Mesothelial cell of epicardium (in vitro differentiated cells): ENCODE data around the gene VPS45. TPM values are rescaled to one million over a fixed set of nuclear protein-coding genes. Genes with fewer than 3 reads are reported as not detected.
A peak's percentile ranks its signal among the peaks of the same experiment; 100 is the strongest.

ENCODE experiments used
- DNase-seq, 2 experiments: peaks; one replicate each; pipeline ENCODE4 v3.0.0; 2021; ENCODE audit warnings: low spot score in 2 of 2; ENCODE audit not compliant: unreplicated experiment in 2 of 2
- H3K27ac Mint-ChIP-seq: 2 replicates; pipeline ENCODE4 v1.8.0; 2021; ENCODE audit warnings: mixed read lengths
- H3K27me3 Mint-ChIP-seq: 2 replicates; pipeline ENCODE4 v1.8.0; 2021; ENCODE audit warnings: low read depth, mixed read lengths
- H3K36me3 Mint-ChIP-seq: 2 replicates; pipeline ENCODE4 v1.8.0; 2021; ENCODE audit warnings: mixed read lengths
- H3K4me1 Mint-ChIP-seq: 2 replicates; pipeline ENCODE4 v1.8.0; 2021; ENCODE audit warnings: mixed read lengths
- H3K4me3 Mint-ChIP-seq: 2 replicates; pipeline ENCODE4 v1.8.0; 2021; ENCODE audit warnings: mild to moderate bottlenecking, moderate library complexity, mixed read lengths
- H3K9me3 Mint-ChIP-seq: 2 replicates; pipeline ENCODE4 v1.8.0; 2021; ENCODE audit warnings: mixed read lengths
- CTCF ChIP-seq: fragments of 200-600 bp; sonication (generic); IDR thresholded peaks from one replicate; pipeline ENCODE4 v1.5.0; 2021; ENCODE audit warnings: antibody characterized with exemption; ENCODE audit not compliant: unreplicated experiment
- total RNA-seq: library from RNA; stranded (reverse); gene quantifications from 3 replicates; pipeline ENCODE4 v1.2.1, GENCODE V29; 2021

The VPS45 gene
- total RNA-seq, 1 donor from 2014 or later, result 56.5 TPM

DNA sequence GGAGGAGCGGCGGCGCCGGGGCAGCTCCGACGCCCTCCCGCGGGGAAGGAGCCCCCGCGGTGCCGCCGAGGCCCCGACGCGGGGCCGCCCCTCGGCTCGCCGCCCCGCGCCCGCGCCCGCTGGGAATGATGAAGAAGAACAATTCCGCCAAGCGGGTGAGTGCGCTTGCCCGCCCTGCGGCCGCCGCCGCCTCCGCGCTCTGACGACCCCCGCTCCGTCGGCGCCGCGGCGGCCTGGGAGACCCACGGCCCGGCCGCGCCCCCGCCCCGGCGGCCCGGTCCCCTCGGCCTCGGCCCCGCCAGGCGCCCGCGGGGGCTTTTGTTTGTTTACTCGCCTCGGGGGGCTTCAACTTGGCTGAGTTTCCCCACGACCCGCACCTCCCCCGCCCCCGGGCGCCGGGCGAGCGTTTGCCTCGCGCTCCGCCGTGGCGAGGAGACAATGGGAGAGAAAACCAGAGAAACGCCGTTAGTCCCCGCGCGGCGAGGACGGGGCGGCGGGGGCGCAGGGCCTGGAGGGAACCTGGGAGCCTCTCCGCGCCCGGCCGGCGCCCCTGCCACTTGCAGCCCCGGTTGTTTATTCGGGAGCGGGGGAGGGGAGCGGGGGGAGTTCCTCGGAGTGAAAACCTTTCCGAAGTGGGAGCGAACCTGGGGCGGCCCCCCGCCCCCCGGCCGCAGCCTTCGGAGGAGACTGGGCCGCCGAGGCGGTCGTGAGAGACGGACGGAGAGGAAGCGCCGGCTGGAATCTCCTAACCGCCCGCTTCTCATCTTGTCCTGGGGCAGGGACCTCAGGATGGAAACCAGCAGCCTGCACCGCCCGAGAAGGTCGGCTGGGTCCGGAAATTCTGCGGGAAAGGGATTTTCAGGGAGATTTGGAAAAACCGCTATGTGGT lies 82.8 kb downstream of the VPS45 start:
- Mint-ChIP-seq H3K4me1 (peaks cover 60% of the 10 kb centered on the region), H3K4me3 (peak overlapping the region; percentile 92), H3K27me3 (no peaks in the 10 kb centered on the region), H3K27ac (peak overlapping the region; percentile 93), H3K9me3 (no peaks in the 10 kb centered on the region), H3K36me3 (peaks cover 23% of the 10 kb centered on the region)
- no peak for TF ChIP-seq CTCF
- DNase-seq, result peak in 1 of 2 experiments; percentile 54

DNA sequence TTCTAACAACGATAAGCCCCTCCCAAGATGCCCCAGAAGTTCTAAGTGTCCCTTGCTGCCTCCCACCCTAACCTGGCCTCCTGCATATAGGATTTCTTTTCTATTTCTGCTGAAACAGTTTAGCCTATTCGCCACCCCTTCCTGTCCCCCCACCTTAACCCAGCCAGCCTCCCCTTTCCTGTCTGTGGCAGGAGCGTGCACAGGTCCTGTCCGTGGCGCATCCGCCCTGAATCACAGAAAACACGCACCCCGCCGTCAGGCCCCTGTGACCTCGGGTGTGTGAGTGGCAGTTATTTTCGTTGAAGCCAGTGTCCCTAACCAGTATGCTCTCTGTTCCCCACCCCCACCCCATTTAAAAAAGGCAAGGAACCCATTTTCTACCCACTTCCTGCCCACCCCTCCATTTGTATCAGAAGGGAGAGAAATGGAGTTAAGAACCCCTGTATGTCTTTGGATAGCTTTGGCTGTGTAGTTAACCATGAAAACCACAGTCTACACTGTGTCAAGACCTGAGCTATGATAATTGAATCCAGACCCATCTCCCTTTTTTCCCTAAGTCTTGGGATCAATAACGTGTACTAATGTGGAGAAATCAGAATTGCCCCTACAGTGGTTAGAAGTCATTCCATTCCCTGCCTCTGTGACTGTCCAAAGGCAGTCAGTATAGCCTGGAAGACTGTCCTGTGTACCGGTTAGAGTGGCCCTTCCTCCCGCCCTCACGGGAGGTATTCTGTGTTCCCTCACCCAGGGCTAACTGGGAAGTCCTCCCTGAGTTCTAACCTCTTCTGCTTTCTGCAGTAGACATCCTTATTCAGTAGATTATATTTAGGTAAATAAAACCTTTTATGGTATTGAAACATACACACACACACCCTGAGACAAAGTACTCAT lies 84.0 kb downstream of the VPS45 start:
- Mint-ChIP-seq H3K27me3 (no peaks in the 10 kb centered on the region), H3K4me3 (peak overlapping the region; percentile 92), H3K27ac (peak overlapping the region; percentile 93), H3K36me3 (peaks cover 32% of the 10 kb centered on the region), H3K9me3 (no peaks in the 10 kb centered on the region), H3K4me1 (peaks cover 55% of the 10 kb centered on the region)
- no peak for DNase-seq
- TF ChIP-seq CTCF, result no peak

GRCh38 chr1:150152182-150152536 lies 84.6 kb downstream of the VPS45 start:
- peaks cover 37% of the 10 kb centered on the region for H3K36me3 Mint-ChIP-seq
- no peaks in the 10 kb centered on the region for H3K27me3 Mint-ChIP-seq
- H3K4me1 Mint-ChIP-seq, result peaks cover 49% of the 10 kb centered on the region
- TF ChIP-seq CTCF, result no peak
- H3K9me3 Mint-ChIP-seq, result no peaks in the 10 kb centered on the region
- no peak for DNase-seq
- peak overlapping the region; percentile 92 for H3K4me3 Mint-ChIP-seq
- peak overlapping the region; percentile 93 for H3K27ac Mint-ChIP-seq

DNA sequence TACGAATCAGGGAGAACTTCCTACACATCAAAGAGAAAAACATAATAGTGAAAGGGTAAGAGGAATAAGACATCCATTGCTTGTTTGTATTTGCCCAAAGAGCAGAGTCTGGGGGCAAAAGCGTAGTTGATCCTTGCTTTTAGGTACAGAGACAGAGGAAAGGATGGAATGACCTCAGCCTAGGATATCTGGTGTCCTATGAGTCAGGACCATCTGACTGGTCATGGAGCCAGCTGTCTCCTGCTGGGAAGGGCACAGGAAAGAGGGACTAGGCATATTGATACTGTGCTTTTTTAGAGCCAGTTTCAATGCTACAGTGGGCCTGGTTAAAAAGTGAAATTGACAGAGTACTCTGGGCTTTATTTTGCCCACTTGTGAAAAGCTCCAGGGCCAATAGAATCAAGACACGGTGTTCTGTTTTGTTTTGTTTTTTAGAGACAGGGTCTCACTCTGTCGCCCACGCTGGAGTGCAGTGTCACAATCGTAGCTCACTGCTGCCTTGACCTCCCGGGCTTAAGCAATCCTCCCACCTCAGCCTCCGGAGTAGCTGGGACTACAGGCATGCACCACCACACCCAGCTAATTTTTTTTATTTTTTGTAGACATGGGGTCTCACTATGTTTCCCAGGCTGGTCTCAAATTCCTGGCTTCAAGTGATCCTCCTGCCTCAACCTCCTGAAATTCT lies 85.3 kb downstream of the VPS45 start:
- H3K4me3 Mint-ChIP-seq, result peak overlapping the region; percentile 33
- H3K36me3 Mint-ChIP-seq, result peaks cover 43% of the 10 kb centered on the region
- no peak for TF ChIP-seq CTCF

GRCh38 chr1:150154143-150154542 lies 86.6 kb downstream of the VPS45 start:
- no peak for DNase-seq
- H3K9me3 Mint-ChIP-seq, result no peaks in the 10 kb centered on the region
- no peaks in the 10 kb centered on the region for H3K27me3 Mint-ChIP-seq
- TF ChIP-seq CTCF, result no peak
- H3K27ac Mint-ChIP-seq, result no peak overlapping the region
- H3K36me3 Mint-ChIP-seq, result peaks cover 46% of the 10 kb centered on the region
- H3K4me3 Mint-ChIP-seq, result no peak overlapping the region
- peaks cover 35% of the 10 kb centered on the region for H3K4me1 Mint-ChIP-seq

More for the DNA sequence above, 85.3 kb downstream of the VPS45 start:
- Mint-ChIP-seq H3K4me1 (peaks cover 46% of the 10 kb centered on the region), H3K9me3 (no peaks in the 10 kb centered on the region), H3K27me3 (no peaks in the 10 kb centered on the region), H3K27ac (peak overlapping the region; percentile 76)
- no peak for DNase-seq
